HG03439 (cell line): Measurements from ENCODE around the gene SRM.
"Not testable (repeated sequence)": the region's sequence is repeated elsewhere in the genome, so short reads cannot be mapped to it uniquely, and the experiment has no call there.

Experiments
- ATAC-seq: cut with Tn5 transposase; IDR thresholded peaks from one replicate; pipeline ENCODE4 v1.9.1; 2021; ENCODE audit warnings: mild to moderate bottlenecking, moderate library complexity; ENCODE audit not compliant: unreplicated experiment

SRM gene

GRCh38 chr1:11045428-11046269 is 14.2 kb downstream of the SRM start:
- ATAC-seq = no peak

GRCh38 chr1:11044849-11045427 is 14.9 kb downstream of the SRM start:
- no peak for ATAC-seq

GRCh38 chr1:11044086-11044848 is 15.6 kb downstream of the SRM start:
- no peak for ATAC-seq

GRCh38 chr1:11042995-11043874 is 16.6 kb downstream of the SRM start:
- ATAC-seq = no peak

- no peak for ATAC-seq
Observed at GRCh38 chr1:11042065-11042464, 17.8 kb downstream of the SRM start.

GRCh38 chr1:11041048-11041447 is 18.8 kb downstream of the SRM start:
- no peak for ATAC-seq

- not testable (repeated sequence) for ATAC-seq
Observed at GRCh38 chr1:11040105-11040429, 19.8 kb downstream of the SRM start.

- ATAC-seq = no peak
Observed at GRCh38 chr1:11039351-11040104, 20.3 kb downstream of the SRM start.

GRCh38 chr1:11037740-11038182 is 22.1 kb downstream of the SRM start:
- ATAC-seq = no peak

GRCh38 chr1:11037019-11037739 is 22.6 kb downstream of the SRM start:
- ATAC-seq = not testable (repeated sequence)

- ATAC-seq = no peak
Observed at GRCh38 chr1:11031624-11032262, 28.1 kb downstream of the SRM start.

- no peak for ATAC-seq
Observed at GRCh38 chr1:11030865-11031264, 29.0 kb downstream of the SRM start.

- ATAC-seq = no peak
Observed at GRCh38 chr1:11028018-11028417, 31.8 kb downstream of the SRM start.

- ATAC-seq = no peak
Observed at GRCh38 chr1:11027316-11027715, 32.5 kb downstream of the SRM start.

GRCh38 chr1:11026903-11027302 is 32.9 kb downstream of the SRM start:
- no peak for ATAC-seq

- ATAC-seq = no peak
Observed at GRCh38 chr1:11026052-11026451, 33.8 kb downstream of the SRM start.

- ATAC-seq = no peak
Observed at GRCh38 chr1:11025618-11026017, 34.2 kb downstream of the SRM start.

GRCh38 chr1:11024874-11025203 is 35.0 kb downstream of the SRM start:
- no peak for ATAC-seq
